Activated CD4-positive, alpha-beta T cell treated with anti-CD3 and anti-CD28 coated beads, Interleukin-10, Interleukin-2, amounts not matched to agents 100 ng/mL and 50 ng/mL, durations not matched to agents 16 hours and 8 hours (primary cell): Measurements from ENCODE around the gene RNF34.
A peak's percentile ranks its signal among the peaks of the same experiment; 100 is the strongest.

Experiments
- DNase-seq: peaks from one replicate; pipeline ENCODE4 v3.0.0-alpha.2; 2020

The RNF34 gene

GRCh38 chr12:121440768-121441167 is 40.9 kb downstream of the RNF34 start:
- no peak for DNase-seq

GRCh38 chr12:121441555-121441954 is 41.6 kb downstream of the RNF34 start:
- no peak for DNase-seq

- DNase-seq, result no peak
Measured at GRCh38 chr12:121442028-121442948, 42.4 kb downstream of the RNF34 start.

- DNase-seq, result peak; percentile 68
Measured at GRCh38 chr12:121443193-121443870, 43.4 kb downstream of the RNF34 start.

GRCh38 chr12:121443911-121444841 is 44.3 kb downstream of the RNF34 start:
- no peak for DNase-seq

- DNase-seq, result no peak
Measured at GRCh38 chr12:121444842-121445202, 44.9 kb downstream of the RNF34 start.

GRCh38 chr12:121446750-121447149 is 46.8 kb downstream of the RNF34 start:
- no peak for DNase-seq

- DNase-seq, result no peak
Measured at GRCh38 chr12:121448771-121449315, 48.9 kb downstream of the RNF34 start.

GRCh38 chr12:121451961-121452339 is 52.0 kb downstream of the RNF34 start:
- no peak for DNase-seq

- DNase-seq, result no peak
Measured at GRCh38 chr12:121452340-121452984, 52.5 kb downstream of the RNF34 start.

- DNase-seq, result no peak
Measured at GRCh38 chr12:121452985-121453360, 53.1 kb downstream of the RNF34 start.

- DNase-seq, result no peak
Measured at GRCh38 chr12:121453629-121454028, 53.7 kb downstream of the RNF34 start.

- no peak for DNase-seq
Measured at GRCh38 chr12:121454921-121455320, 55.0 kb downstream of the RNF34 start.

- DNase-seq, result no peak
Measured at GRCh38 chr12:121455766-121456420, 56.0 kb downstream of the RNF34 start.

GRCh38 chr12:121456551-121456950 is 56.6 kb downstream of the RNF34 start:
- DNase-seq, result no peak

- DNase-seq, result no peak
Measured at GRCh38 chr12:121461048-121461447, 61.1 kb downstream of the RNF34 start.

- no peak for DNase-seq
Measured at GRCh38 chr12:121464331-121464730, 64.4 kb downstream of the RNF34 start.

GRCh38 chr12:121465921-121466793 is 66.2 kb downstream of the RNF34 start:
- peak; percentile 53 for DNase-seq

GRCh38 chr12:121466794-121467637 is 67.1 kb downstream of the RNF34 start:
- DNase-seq, result peak; percentile 96
